Ovary (tissue), 9 donors: Measurements from ENCODE around the gene FAM50A. TPM values are rescaled to one million over a fixed set of nuclear protein-coding genes. Genes with fewer than 3 reads are reported as not detected.

ENCODE experiments used
- DNase-seq, 5 donors: peaks; one replicate each; pipeline ENCODE4 v3.0.0-alpha.2; 2019 to 2020
- H3K27ac ChIP-seq, 2 donors: fragments of 200-600 bp; one replicate each; pipeline versions ENCODE4 v1.5.1 to v1.8.0; 2019 to 2022
- H3K27me3 ChIP-seq: fragments of 200-600 bp; one replicate; pipeline ENCODE4 v1.8.0; 2022
- H3K36me3 ChIP-seq: fragments of 200-600 bp; sonication (generic); one replicate; pipeline ENCODE4 v1.5.1; 2019
- H3K4me1 ChIP-seq: one replicate; pipeline ENCODE4 v1.8.1; 2013; ENCODE audit warnings: mild to moderate bottlenecking, moderate library complexity; ENCODE audit not compliant: insufficient read depth
- H3K4me3 ChIP-seq: fragments of 200-600 bp; sonication (generic); one replicate; pipeline ENCODE4 v1.5.1; 2017
- H3K9me3 ChIP-seq, 2 donors: fragments of 200-600 bp in 1 of 2; sonication (generic) in 1 of 2; one replicate each; pipeline versions ENCODE4 v1.5.1 to v1.8.1; 2013 to 2019; ENCODE audit warnings: mild to moderate bottlenecking in 1 of 2, moderate library complexity in 1 of 2
- EP300 ChIP-seq: sonication (generic); formaldehyde crosslinking; IDR thresholded peaks from one replicate; pipeline ENCODE4 v1.6.1; 2017; ENCODE audit warnings: antibody characterized with exemption
- POLR2A ChIP-seq: fragments of 450-650 bp; IDR thresholded peaks from one replicate; pipeline ENCODE4 v1.6.1; 2017; ENCODE audit warnings: antibody characterized with exemption, mild to moderate bottlenecking, moderate library complexity
- WGBS, 3 donors: extraction: QIAGEN DNeasy Blood & Tissue Kit in 1 of 3; methylation state at CpG; one replicate each; pipeline versions ENCODE4 v1.1.5 to v1.1.7; 2013 to 2017; 5-methylcytosine and 5-hydroxymethylcytosine counted together
- intact Hi-C, 4 donors: fragments of 100-400 bp; cut with DNase I; formaldehyde crosslinking; loops; one replicate each; pipeline versions ENCODE4 v1.11.0 to v1.15.1; 2022 to 2023
- polyA plus RNA-seq, 2 donors: library from polyadenylated mRNA; stranded (reverse); fragments of 200-250 nt in 1 of 2; fragments of 350-450 nt in 1 of 2; fragmentation: Illumina TruSeq in 1 of 2; extraction: RNeasy Lipid Tissue Mini Kit (QIAGEN cat#74804) in 1 of 2; gene quantifications; one replicate each; pipeline ENCODE4 v1.2.3, GENCODE V29; 2013 to 2014
- total RNA-seq, 7 donors: library from RNA; depleted of rRNA in 2 of 7; stranded (reverse); fragments of >200 nt in 2 of 7; fragmentation: NEBNext Ultra II Directional in 3 of 7; extraction: Animal tissue kit (Norgen Biotek cat#: 25700) in 3 of 7; gene quantifications; one replicate each; pipeline versions ENCODE4 v1.1.0 to v1.2.4, GENCODE V29; 2016 to 2023
- TF ChIP-seq, protein P1 (sequence below), 3 donors: fragments of 450-650 bp in 2 of 3; fragments of 200-600 bp in 1 of 3; IDR thresholded peaks; one replicate each; pipeline versions ENCODE4 v1.5.1 to v1.8.0; 2016 to 2022; ENCODE audit warnings: antibody characterized with exemption in 3 of 3, mild to moderate bottlenecking in 1 of 3
- donor health status: DM: no; HTN: no; CAD: no; lungs with moderate emphysema.
- donor health status: DM: no; HTN: no; CAD: no.
- donor health status: Bipolar disorder and iron deficiency.
- donor health status: DM: yes; HTN: yes; CAD: no.
- donor health status: DM: no; HTN: no; CAD: no.
- donor health status: DM: yes; HTN: yes; CAD: no.

The FAM50A gene
- total and polyA plus RNA-seq, 9 donors = 21.3 to 48.9 (median 37.6) TPM

DNA sequence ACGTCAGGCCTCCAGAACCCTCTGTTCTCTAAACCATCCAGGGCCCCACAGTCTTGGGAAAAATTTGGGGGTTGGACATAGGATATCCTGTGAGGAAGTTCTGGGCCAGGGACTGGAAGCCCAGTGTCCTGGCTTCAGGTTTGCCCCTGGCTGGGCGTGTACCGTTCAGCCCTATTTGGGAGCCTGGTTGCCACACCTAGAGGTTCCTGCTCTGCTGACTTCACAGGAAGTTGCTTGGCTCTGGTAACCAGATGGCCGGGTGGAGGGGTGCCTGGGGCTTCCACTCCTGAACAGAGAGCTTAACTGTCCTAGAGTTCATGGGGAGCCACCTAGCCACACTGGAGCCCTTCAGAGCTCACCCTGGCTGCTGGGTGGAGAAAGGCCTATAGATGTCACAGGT lies 31.5 kb upstream of the FAM50A start:
- intact Hi-C loops = no loop called here
- WGBS, 3 donors = 64 to 67% (median 64%) methylated on average over 4 of the region's 4 CpGs
- Histone ChIP-seq H3K36me3 (no peaks in the 10 kb centered on the region), H3K4me3 (peak overlapping the region; percentile 69), H3K9me3 (no peaks in the 10 kb centered on the region), H3K27ac (peak overlapping the region in 1 of 2 donors; percentile 88), H3K27me3 (no peaks in the 10 kb centered on the region), H3K4me1 (no peaks in the 10 kb centered on the region)
- TF ChIP-seq EP300 = no peak
- TF ChIP-seq POLR2A = no peak
- TF ChIP-seq, protein P1, sequence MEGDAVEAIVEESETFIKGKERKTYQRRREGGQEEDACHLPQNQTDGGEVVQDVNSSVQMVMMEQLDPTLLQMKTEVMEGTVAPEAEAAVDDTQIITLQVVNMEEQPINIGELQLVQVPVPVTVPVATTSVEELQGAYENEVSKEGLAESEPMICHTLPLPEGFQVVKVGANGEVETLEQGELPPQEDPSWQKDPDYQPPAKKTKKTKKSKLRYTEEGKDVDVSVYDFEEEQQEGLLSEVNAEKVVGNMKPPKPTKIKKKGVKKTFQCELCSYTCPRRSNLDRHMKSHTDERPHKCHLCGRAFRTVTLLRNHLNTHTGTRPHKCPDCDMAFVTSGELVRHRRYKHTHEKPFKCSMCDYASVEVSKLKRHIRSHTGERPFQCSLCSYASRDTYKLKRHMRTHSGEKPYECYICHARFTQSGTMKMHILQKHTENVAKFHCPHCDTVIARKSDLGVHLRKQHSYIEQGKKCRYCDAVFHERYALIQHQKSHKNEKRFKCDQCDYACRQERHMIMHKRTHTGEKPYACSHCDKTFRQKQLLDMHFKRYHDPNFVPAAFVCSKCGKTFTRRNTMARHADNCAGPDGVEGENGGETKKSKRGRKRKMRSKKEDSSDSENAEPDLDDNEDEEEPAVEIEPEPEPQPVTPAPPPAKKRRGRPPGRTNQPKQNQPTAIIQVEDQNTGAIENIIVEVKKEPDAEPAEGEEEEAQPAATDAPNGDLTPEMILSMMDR (IDR thresholded peaks at IDR 0.05) = no peak
- no peak for DNase-seq

DNA sequence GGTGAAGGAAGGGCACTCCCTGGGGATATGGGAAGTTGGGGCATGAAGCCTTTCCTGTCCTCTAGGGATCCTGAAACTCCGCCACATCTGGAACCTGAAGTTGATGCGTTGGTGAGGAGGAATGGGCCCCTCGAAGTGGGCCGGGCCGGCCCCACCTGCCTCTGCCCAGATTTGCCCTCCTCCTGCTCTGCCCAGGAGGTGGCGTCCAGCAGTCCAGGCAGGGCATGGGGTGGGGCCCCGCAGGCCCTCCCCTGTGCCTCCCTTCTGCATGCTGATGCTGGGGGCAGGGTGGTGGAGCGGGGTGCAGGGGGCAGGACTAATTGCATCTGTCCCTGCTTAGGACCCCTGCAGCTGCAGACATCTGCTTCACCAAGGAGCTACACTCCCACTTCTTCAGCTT lies 30.8 kb upstream of the FAM50A start:
- TF ChIP-seq EP300 = no peak
- no peak for TF ChIP-seq POLR2A
- TF ChIP-seq, protein P1 (IDR thresholded peaks at IDR 0.05) = no peak
- no peak for DNase-seq
- H3K4me3 ChIP-seq = no peak overlapping the region
- no peaks in the 10 kb centered on the region for H3K9me3 ChIP-seq
- H3K27me3 ChIP-seq = no peaks in the 10 kb centered on the region
- no peaks in the 10 kb centered on the region for H3K4me1 ChIP-seq
- intact Hi-C loops = no loop called here
- H3K36me3 ChIP-seq = no peaks in the 10 kb centered on the region
- no peak overlapping the region for H3K27ac ChIP-seq
- WGBS, 3 donors = 62 to 87% (median 81%) methylated on average over 8 of the region's 8 CpGs

DNA sequence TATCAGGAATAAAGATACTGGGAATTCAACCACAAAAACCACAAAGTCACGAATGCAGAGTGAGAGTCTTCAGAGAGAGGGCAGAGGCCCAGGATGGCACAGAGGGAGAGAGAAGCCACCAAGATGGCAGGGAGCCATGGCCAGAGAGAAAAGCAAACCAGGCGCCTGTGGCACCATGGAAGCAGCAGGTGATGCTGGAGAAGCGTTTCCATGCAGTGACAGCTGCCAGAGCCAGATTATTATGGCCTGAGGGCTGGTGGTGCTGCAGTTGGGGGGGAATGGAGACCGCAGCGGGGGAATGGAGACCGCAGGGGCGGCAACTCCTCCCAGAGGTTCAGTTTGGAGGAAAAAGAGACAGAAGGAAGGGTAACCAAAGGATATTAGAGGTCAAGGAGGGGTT lies 26.8 kb upstream of the FAM50A start:
- no peaks in the 10 kb centered on the region for H3K4me1 ChIP-seq
- intact Hi-C loops = no loop called here
- no peak overlapping the region for H3K27ac ChIP-seq
- 66 to 71% (median 68%) methylated on average over 7 of the region's 7 CpGs for WGBS, 3 donors
- H3K9me3 ChIP-seq = no peaks in the 10 kb centered on the region
- no peaks in the 10 kb centered on the region for H3K27me3 ChIP-seq
- TF ChIP-seq POLR2A (no peak), EP300 (no peak)
- TF ChIP-seq, protein P1 (IDR thresholded peaks at IDR 0.05) = no peak
- DNase-seq = no peak
- H3K36me3 ChIP-seq = no peaks in the 10 kb centered on the region
- H3K4me3 ChIP-seq = no peak overlapping the region

DNA sequence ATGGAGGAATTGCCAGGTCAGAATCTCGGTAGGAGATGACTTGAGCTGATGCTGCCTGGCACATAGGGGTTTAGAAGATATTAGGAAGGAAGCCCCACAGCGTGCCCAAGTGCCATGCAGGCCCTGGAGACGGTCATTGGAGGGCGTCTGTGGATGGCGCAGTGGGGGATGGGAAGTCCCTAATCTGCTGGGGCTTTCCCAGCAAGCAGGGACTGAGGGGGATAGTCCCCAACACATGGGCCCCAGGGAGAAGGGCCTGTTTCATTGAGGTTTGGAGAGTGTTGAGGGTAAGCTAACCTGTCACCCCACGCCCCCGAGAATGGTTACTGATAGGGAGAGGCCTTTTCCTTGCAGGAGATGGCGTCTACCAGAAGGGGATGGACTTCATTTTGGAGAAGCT lies 24.8 kb upstream of the FAM50A start:
- no peaks in the 10 kb centered on the region for H3K4me1 ChIP-seq
- H3K4me3 ChIP-seq = no peak overlapping the region
- no peaks in the 10 kb centered on the region for H3K27me3 ChIP-seq
- DNase-seq = no peak
- intact Hi-C loops = no loop called here
- no peaks in the 10 kb centered on the region for H3K9me3 ChIP-seq
- H3K36me3 ChIP-seq = no peaks in the 10 kb centered on the region
- TF ChIP-seq, protein P1 (IDR thresholded peaks at IDR 0.05) = no peak
- no peak for TF ChIP-seq EP300
- TF ChIP-seq POLR2A = no peak
- no peak overlapping the region for H3K27ac ChIP-seq
- WGBS, 3 donors = 80 to 90% (median 80%) methylated on average over 8 of the region's 8 CpGs
